SU-DHL-6 (cell line): Measurements from ENCODE around the gene PARP12.

Experiments
- H2AFZ ChIP-seq: fragments of 200-600 bp; sonication (generic); 2 replicates; pipeline ENCODE4 v1.6.1; 2014; ENCODE audit warnings: low read depth, mild to moderate bottlenecking, moderate library complexity, mixed read lengths, antibody characterized with exemption, low read length; ENCODE audit not compliant: severe bottlenecking
- H3F3A ChIP-seq: fragments of 200-600 bp; shearing (Covaris generic); 2 replicates; pipeline ENCODE4 v1.6.0; 2016; ENCODE audit warnings: antibody characterized with exemption, mild to moderate bottlenecking; ENCODE audit not compliant: insufficient read depth
- H3K27ac ChIP-seq: fragments of 200-600 bp; sonication (generic); 2 replicates; pipeline ENCODE4 v1.5.1; 2016; ENCODE audit warnings: low read depth, mild to moderate bottlenecking, low read length, moderate library complexity, mixed read lengths
- H3K27me3 ChIP-seq: fragments of 200-600 bp; sonication (generic), shearing (Covaris generic); 2 replicates; pipeline ENCODE4 v1.6.0; 2014; ENCODE audit warnings: mild to moderate bottlenecking, low read length
- H3K36me3 ChIP-seq: fragments of 200-600 bp; sonication (generic); 2 replicates; pipeline ENCODE4 v1.6.1; 2014; ENCODE audit warnings: mild to moderate bottlenecking, low read length, mixed read lengths
- H3K4me2 ChIP-seq: fragments of 300-600, 200-600 bp; shearing (Covaris generic), sonication (generic); 2 replicates; pipeline ENCODE4 v1.6.0; 2014; ENCODE audit warnings: low read length, low read depth, mild to moderate bottlenecking; ENCODE audit not compliant: poor library complexity, severe bottlenecking
- H3K4me3 ChIP-seq: fragments of 200-600 bp; sonication (generic); 2 replicates; pipeline ENCODE4 v1.5.1; 2014; ENCODE audit warnings: antibody characterized with exemption, low read length, mild to moderate bottlenecking, mixed read lengths; ENCODE audit not compliant: insufficient read depth, poor library complexity, severe bottlenecking
- H3K79me2 ChIP-seq: fragments of 200-600 bp; sonication (generic); 2 replicates; pipeline ENCODE4 v1.6.1; 2014; ENCODE audit warnings: mild to moderate bottlenecking, low read length, moderate library complexity; ENCODE audit not compliant: insufficient read depth
- H3K9ac ChIP-seq: fragments of 200-600 bp; sonication (generic); 2 replicates; pipeline ENCODE4 v1.7.0; 2014; ENCODE audit warnings: mild to moderate bottlenecking, low read length
- H3K9me2 ChIP-seq: fragments of 200-600 bp; sonication (generic); replicated peaks from 2 replicates; pipeline ENCODE4 v1.6.1; 2014; ENCODE audit warnings: low read length; ENCODE audit not compliant: insufficient read depth
- H3K9me3 ChIP-seq: fragments of 200-600 bp; sonication (generic); 2 replicates; pipeline ENCODE4 v1.6.1; 2014; ENCODE audit warnings: low read length, mixed read lengths; ENCODE audit not compliant: insufficient read depth
- H4K20me1 ChIP-seq: fragments of 200-600 bp; sonication (generic); 2 replicates; pipeline ENCODE4 v1.6.1; 2014; ENCODE audit warnings: low read depth, mild to moderate bottlenecking, antibody characterized with exemption, low read length, moderate library complexity, mixed read lengths
- EZH2phosphoT487 ChIP-seq: fragments of 200-600 bp; sonication (generic), shearing (Covaris generic); conservative IDR thresholded peaks from 2 replicates; pipeline ENCODE4 v1.6.1; 2018; ENCODE audit warnings: mild to moderate bottlenecking, antibody characterized with exemption, low read length, moderate library complexity, mixed read lengths
- TF ChIP-seq, protein P1 (sequence below): fragments of 200-600 bp; sonication (generic); IDR thresholded peaks from one replicate; pipeline ENCODE4 v1.5.1; 2017; ENCODE audit warnings: antibody characterized with exemption, mild to moderate bottlenecking, low read length, moderate library complexity; ENCODE audit not compliant: insufficient read depth, poor library complexity, severe bottlenecking

Gene PARP12

DNA sequence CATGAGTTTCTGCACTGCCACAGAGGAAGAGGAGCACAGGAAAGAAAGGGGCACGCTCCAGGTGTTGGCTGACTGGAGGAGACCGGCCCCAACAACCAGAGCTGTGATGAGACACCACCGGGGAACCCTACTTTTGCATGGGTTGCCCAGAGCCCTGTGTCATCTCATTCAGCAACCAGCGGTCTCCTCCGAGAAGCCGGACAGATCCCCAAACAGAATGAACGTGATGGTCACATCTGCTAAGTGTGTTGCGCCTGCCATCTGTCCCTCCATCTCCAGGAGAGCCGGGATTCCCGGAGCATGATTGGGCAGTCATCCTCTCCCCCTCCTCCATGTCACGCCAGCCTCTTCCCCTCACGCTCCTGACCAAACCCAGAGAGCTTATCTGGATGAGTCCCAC lies 22.9 kb downstream of the PARP12 start:
- Histone ChIP-seq H3K79me2 (no peaks in the 10 kb centered on the region), H3K9ac (no peak overlapping the region), H3K4me3 (no peak overlapping the region), H4K20me1 (no peaks in the 10 kb centered on the region), H3K4me2 (no peak overlapping the region), H2AFZ (no peak overlapping the region), H3K9me3 (no peaks in the 10 kb centered on the region), H3K27ac (no peak overlapping the region), H3K27me3 (no peaks in the 10 kb centered on the region), H3K36me3 (no peaks in the 10 kb centered on the region), H3F3A (no peaks in the 10 kb centered on the region), H3K9me2 (no peaks in the 10 kb centered on the region)
- TF ChIP-seq EZH2phosphoT487 = no peak

DNA sequence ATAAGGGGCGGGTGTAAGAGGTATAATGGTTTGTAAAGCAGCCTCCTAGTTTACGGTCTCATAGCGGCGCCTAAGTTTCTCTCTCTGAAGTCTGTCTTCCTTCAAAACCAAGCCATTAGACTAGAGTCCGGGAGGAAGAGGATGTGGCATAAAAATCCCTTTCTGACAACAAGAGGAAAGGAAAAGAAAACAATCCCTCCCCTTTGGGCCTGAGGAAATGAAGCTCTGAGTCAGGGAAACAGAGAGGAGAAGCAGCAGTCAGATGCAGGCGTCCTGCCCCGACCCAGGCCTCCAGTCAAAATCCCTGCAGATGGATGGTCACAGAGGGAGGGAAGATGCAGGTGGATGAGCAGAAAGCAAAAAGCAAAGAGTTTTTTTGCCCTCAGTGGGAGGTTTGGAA lies 23.7 kb downstream of the PARP12 start:
- Histone ChIP-seq H2AFZ (no peak overlapping the region), H3K4me2 (no peak overlapping the region), H3K9me2 (no peaks in the 10 kb centered on the region), H3K36me3 (no peaks in the 10 kb centered on the region), H3F3A (no peaks in the 10 kb centered on the region), H3K27ac (no peak overlapping the region), H3K4me3 (no peak overlapping the region), H3K9ac (no peak overlapping the region), H3K79me2 (no peaks in the 10 kb centered on the region), H3K27me3 (no peaks in the 10 kb centered on the region), H4K20me1 (no peaks in the 10 kb centered on the region), H3K9me3 (no peaks in the 10 kb centered on the region)
- no peak for TF ChIP-seq EZH2phosphoT487
- TF ChIP-seq, protein P1, sequence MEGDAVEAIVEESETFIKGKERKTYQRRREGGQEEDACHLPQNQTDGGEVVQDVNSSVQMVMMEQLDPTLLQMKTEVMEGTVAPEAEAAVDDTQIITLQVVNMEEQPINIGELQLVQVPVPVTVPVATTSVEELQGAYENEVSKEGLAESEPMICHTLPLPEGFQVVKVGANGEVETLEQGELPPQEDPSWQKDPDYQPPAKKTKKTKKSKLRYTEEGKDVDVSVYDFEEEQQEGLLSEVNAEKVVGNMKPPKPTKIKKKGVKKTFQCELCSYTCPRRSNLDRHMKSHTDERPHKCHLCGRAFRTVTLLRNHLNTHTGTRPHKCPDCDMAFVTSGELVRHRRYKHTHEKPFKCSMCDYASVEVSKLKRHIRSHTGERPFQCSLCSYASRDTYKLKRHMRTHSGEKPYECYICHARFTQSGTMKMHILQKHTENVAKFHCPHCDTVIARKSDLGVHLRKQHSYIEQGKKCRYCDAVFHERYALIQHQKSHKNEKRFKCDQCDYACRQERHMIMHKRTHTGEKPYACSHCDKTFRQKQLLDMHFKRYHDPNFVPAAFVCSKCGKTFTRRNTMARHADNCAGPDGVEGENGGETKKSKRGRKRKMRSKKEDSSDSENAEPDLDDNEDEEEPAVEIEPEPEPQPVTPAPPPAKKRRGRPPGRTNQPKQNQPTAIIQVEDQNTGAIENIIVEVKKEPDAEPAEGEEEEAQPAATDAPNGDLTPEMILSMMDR = no peak

DNA sequence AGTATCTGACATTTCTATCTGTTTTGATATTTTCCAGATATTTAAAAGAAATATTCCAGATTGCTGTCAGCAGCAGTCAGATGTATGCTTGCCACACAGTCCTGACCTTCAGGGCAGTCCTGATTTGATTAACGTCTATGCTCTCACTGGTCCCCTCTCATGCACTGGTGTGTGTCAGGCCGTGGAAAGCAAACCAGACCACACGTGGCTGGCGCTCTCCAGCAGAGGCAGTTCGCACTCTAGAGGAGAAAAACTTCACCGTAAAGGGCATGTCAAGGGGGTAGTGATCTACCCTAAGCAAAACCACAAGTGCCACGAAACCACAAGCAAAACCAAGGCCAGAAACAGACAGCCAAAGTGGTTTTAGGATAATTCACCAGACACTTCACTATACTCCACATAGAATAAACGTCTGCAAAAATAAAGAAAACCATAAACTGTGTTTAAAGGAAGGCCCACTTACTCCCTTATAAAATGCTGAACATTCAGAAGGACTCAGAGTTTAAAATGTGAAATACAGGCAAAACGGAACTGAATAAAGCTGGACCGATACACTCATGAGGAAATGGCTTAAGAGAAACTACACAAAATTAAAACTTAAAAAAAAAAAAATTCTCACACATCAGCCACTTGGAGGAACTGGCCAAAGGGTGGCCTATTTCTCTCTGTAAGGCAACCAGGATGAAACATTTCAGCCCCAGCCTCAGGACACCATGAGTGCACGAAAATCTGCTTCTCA lies 26.4 kb downstream of the PARP12 start:
- Histone ChIP-seq H2AFZ (no peak overlapping the region), H3K9me3 (no peaks in the 10 kb centered on the region), H3K4me2 (no peak overlapping the region), H3K36me3 (no peaks in the 10 kb centered on the region), H3K79me2 (no peaks in the 10 kb centered on the region), H3K9ac (no peak overlapping the region), H3K27me3 (no peaks in the 10 kb centered on the region), H3K4me3 (no peak overlapping the region), H3K9me2 (no peaks in the 10 kb centered on the region), H3K27ac (no peak overlapping the region), H4K20me1 (no peaks in the 10 kb centered on the region), H3F3A (no peaks in the 10 kb centered on the region)
- no peak for TF ChIP-seq EZH2phosphoT487
- TF ChIP-seq, protein P1 = no peak

DNA sequence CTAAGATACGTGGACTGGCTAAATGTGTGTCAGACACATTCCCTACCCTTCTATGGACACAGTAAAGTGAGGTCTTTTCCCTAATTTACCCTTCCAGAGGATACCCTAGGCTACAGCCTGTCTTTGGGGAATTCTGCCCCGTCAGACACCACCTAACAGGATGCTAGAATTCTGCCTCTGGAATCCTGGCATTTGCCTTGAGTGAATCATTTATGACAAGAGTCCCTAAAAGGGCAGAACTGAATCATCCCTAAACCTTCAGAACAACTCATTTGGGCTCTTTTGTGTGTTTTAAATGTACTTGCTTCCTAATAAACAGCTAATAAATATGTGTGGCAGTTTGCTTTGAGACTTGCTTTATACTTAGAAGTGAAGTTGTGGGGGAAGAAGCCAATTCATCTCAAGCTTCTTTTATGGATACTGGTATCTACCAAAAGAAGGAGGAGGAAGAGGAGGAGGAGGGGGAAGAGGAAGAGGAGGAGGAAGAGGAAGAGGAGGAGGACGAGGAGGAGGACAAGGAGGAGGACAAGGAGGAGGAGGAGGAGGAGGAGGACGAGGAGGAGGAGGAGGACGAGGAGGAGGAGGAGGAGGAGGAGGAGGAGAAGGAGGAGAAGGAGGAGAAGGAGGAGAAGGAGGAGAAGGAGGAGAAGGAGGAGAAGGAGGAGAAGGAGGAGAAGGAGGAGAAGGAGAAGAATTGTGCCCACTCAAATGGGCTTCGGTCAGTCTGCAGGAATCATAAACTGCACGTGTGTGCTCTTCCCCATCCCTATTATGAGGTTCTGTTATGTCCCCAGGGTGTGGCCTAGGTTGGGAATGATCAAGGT lies 27.1 kb downstream of the PARP12 start:
- Histone ChIP-seq H3K27me3 (no peaks in the 10 kb centered on the region), H2AFZ (no peak overlapping the region), H3K9me3 (no peaks in the 10 kb centered on the region), H3F3A (no peaks in the 10 kb centered on the region), H3K4me3 (no peak overlapping the region), H3K27ac (no peak overlapping the region), H3K4me2 (no peak overlapping the region), H3K9ac (no peak overlapping the region), H3K9me2 (no peaks in the 10 kb centered on the region), H3K36me3 (no peaks in the 10 kb centered on the region), H4K20me1 (no peaks in the 10 kb centered on the region), H3K79me2 (no peaks in the 10 kb centered on the region)
- TF ChIP-seq, protein P1 = no peak
- TF ChIP-seq EZH2phosphoT487 = no peak
